ENCODE measurements around the gene FRK. TPM values are rescaled to one million over a fixed set of nuclear protein-coding genes. Genes with fewer than 3 reads are reported as not detected.

FRK gene
- total RNA-seq, 1 experiment from 2014 or later = 17.2 TPM

GRCh38 chr6:116073765-116074440 is 13.2 kb upstream of the FRK start:
- Histone ChIP-seq H3K79me2 (ENCODE audit: low read depth) (no peaks in the 10 kb centered on the region), H3K9me2 (ENCODE audit: insufficient read depth) (no peaks in the 10 kb centered on the region), H2AFZ (no peak overlapping the region), H3K4me2 (peak overlapping the region; percentile 53), H3K4me1 (replicated peaks; ENCODE audit: insufficient read depth) (peaks cover 54% of the 10 kb centered on the region), H4K20me1 (ENCODE audit: insufficient read depth) (no peaks in the 10 kb centered on the region), H3K36me3 (ENCODE audit: low read depth) (no peaks in the 10 kb centered on the region), H3K4me3 (peak overlapping the region; percentile 4; the same call in 1 of the 2 replicates), H3K27me3 (ENCODE audit: insufficient read depth, low read depth) (no peaks in the 10 kb centered on the region), H3K9me3 (ENCODE audit: insufficient read depth, low read depth) (no peaks in the 10 kb centered on the region), H3K27ac (peak overlapping the region; percentile 11; the same call in 1 of the 2 replicates), H3F3A (ENCODE audit: insufficient read depth, low read depth) (peaks cover 23% of the 10 kb centered on the region)
- BruUV-seq (replicated peaks) = no TSS peak
- POLR2A ChIA-PET (ENCODE audit: unreplicated experiment) = interaction anchor here (0.5 to 0.9 kb wide), 5 partner anchors 13 to 1467 kb away, joined by 3 to 9 read pairs (median 4); partner anchors contain the start of genes FRK and NT5DC1
- TF ChIP-seq EZH2 (IDR thresholded peaks at IDR 0.05; ENCODE audit: low read depth) (no peak), CTCF (conservative IDR thresholded peaks at IDR 0.05) (no peak)
- CTCF ChIA-PET = interaction anchor here (0.5 to 1.5 kb wide), 3 partner anchors 13 to 63 kb away, joined by 4 to 5 read pairs (median 5); partner anchors contain the start of gene FRK
- DNase-seq = peak in 1 of 2 experiments; percentile 93
- intact Hi-C loops (cut with micrococcal nuclease; ENCODE audit: unreplicated experiment) = no loop called here

GRCh38 chr6:116072368-116072767 is 11.7 kb upstream of the FRK start:
- H3K79me2 ChIP-seq (ENCODE audit: low read depth) = no peaks in the 10 kb centered on the region
- intact Hi-C loops (cut with micrococcal nuclease; ENCODE audit: unreplicated experiment) = no loop called here
- no TSS peak for BruUV-seq (replicated peaks)
- no peaks in the 10 kb centered on the region for H3K9me3 ChIP-seq (ENCODE audit: insufficient read depth, low read depth)
- H3F3A ChIP-seq (ENCODE audit: insufficient read depth, low read depth) = peaks cover 23% of the 10 kb centered on the region
- no peaks in the 10 kb centered on the region for H3K9me2 ChIP-seq (ENCODE audit: insufficient read depth)
- no peak for DNase-seq
- no peak overlapping the region for H2AFZ ChIP-seq
- H3K27ac ChIP-seq = no peak overlapping the region
- CTCF ChIA-PET = no interaction called here
- H4K20me1 ChIP-seq (ENCODE audit: insufficient read depth) = no peaks in the 10 kb centered on the region
- H3K4me1 ChIP-seq (replicated peaks; ENCODE audit: insufficient read depth) = peaks cover 54% of the 10 kb centered on the region
- no peak overlapping the region for H3K4me2 ChIP-seq
- H3K36me3 ChIP-seq (ENCODE audit: low read depth) = no peaks in the 10 kb centered on the region
- POLR2A ChIA-PET (ENCODE audit: unreplicated experiment) = no interaction called here
- no peak overlapping the region for H3K4me3 ChIP-seq
- no peaks in the 10 kb centered on the region for H3K27me3 ChIP-seq (ENCODE audit: insufficient read depth, low read depth)
- no peak for TF ChIP-seq EZH2 (IDR thresholded peaks at IDR 0.05; ENCODE audit: low read depth)
- TF ChIP-seq CTCF (conservative IDR thresholded peaks at IDR 0.05) = no peak

GRCh38 chr6:116070616-116071389 is 10.1 kb upstream of the FRK start:
- POLR2A ChIA-PET (ENCODE audit: unreplicated experiment) = interaction anchor here (0.5 kb wide), 1 partner anchor 10 kb away, joined by 4 read pairs; the partner anchor contains the start of gene FRK
- peak overlapping the region; percentile 50 for H3K27ac ChIP-seq
- no peak overlapping the region for H2AFZ ChIP-seq

More at GRCh38 chr6:116070616-116071389, 10.1 kb upstream of the FRK start:
- no TSS peak for BruUV-seq (replicated peaks)
- no peaks in the 10 kb centered on the region for H3K9me3 ChIP-seq (ENCODE audit: insufficient read depth, low read depth)
- no peaks in the 10 kb centered on the region for H3K9me2 ChIP-seq (ENCODE audit: insufficient read depth)
- intact Hi-C loops (cut with micrococcal nuclease; ENCODE audit: unreplicated experiment) = no loop called here
- no peak overlapping the region; the same call in 1 of the 2 replicates for H3K4me3 ChIP-seq
- H3K27me3 ChIP-seq (ENCODE audit: insufficient read depth, low read depth) = no peaks in the 10 kb centered on the region
- peak overlapping the region; percentile 55 for H3K4me2 ChIP-seq
- DNase-seq = peak in 1 of 2 experiments; percentile 91
- H3K36me3 ChIP-seq (ENCODE audit: low read depth) = no peaks in the 10 kb centered on the region
- no peaks in the 10 kb centered on the region for H3K79me2 ChIP-seq (ENCODE audit: low read depth)
- no peaks in the 10 kb centered on the region for H4K20me1 ChIP-seq (ENCODE audit: insufficient read depth)
- H3K4me1 ChIP-seq (replicated peaks; ENCODE audit: insufficient read depth) = peaks cover 54% of the 10 kb centered on the region
- peaks cover 23% of the 10 kb centered on the region for H3F3A ChIP-seq (ENCODE audit: insufficient read depth, low read depth)
- CTCF ChIA-PET = no interaction called here
- no peak for TF ChIP-seq EZH2 (IDR thresholded peaks at IDR 0.05; ENCODE audit: low read depth)
- TF ChIP-seq CTCF (conservative IDR thresholded peaks at IDR 0.05) = no peak
